Measurements from ENCODE around the gene RAMP3.

The RAMP3 gene

DNA sequence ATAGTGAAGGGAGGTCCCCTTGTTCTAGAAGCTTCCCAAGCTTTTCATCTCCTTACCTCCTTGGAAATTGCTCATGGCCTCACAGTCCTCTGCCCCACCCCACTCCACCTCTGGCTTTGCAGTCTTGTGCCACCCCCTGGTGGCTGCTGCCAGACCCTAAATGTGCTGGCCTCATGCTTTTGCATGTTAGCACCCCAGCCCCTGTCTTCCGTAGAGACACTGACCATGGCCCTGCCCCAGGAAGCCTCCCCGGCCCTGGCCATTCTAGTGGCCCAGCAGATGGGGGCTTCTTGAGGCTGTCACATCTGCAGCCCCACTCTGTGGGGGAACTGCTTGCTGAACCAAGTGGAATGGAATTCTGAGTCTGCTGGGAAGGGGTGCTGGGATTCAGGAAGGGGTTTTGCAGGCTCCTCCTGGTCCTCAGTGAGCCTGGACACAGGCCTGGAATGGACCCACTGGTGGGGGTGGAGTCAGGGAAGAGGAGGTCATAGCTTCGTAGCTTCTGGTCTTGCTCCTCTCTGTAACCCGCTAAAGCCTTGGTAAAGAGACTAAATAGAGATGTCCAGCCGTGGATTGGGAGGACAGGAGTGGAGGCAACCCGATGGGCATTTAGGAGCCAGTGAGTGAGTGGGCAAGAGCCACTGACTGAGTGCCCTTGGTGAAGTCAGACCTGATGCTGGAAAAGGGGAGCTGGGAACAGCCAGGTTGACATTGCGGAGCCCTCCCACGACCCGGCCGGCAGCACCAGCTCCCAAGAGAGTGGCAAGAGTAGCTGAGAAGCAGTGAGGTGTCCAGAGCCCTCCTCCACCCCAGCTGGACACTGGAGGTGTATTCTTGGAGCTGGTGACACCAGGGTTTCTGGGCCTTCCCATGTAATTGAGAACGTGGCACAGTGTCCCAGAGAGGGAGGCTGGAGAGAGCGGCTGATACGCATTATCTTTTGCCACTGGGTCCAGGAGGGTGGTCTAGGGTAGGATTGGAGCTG, 20.9 kb downstream of the RAMP3 start:
- no peaks in the 10 kb centered on the region for H3K4me1 ChIP-seq (ENCODE audit: low read depth, poor library complexity, severe bottlenecking)
- 0 out of 2 replicates have a peak, but pooled peaks cover 2% of the 10 kb centered on the region for H3K27me3 ChIP-seq (ENCODE audit: insufficient read depth, low read depth)
- no peaks in the 10 kb centered on the region for H3K79me2 ChIP-seq (ENCODE audit: insufficient read depth, low read depth)
- TF ChIP-seq, protein P1, sequence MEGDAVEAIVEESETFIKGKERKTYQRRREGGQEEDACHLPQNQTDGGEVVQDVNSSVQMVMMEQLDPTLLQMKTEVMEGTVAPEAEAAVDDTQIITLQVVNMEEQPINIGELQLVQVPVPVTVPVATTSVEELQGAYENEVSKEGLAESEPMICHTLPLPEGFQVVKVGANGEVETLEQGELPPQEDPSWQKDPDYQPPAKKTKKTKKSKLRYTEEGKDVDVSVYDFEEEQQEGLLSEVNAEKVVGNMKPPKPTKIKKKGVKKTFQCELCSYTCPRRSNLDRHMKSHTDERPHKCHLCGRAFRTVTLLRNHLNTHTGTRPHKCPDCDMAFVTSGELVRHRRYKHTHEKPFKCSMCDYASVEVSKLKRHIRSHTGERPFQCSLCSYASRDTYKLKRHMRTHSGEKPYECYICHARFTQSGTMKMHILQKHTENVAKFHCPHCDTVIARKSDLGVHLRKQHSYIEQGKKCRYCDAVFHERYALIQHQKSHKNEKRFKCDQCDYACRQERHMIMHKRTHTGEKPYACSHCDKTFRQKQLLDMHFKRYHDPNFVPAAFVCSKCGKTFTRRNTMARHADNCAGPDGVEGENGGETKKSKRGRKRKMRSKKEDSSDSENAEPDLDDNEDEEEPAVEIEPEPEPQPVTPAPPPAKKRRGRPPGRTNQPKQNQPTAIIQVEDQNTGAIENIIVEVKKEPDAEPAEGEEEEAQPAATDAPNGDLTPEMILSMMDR (conservative IDR thresholded peaks at IDR 0.05; ENCODE audit: low read depth, low read length) = peak; percentile 33
- no peak overlapping the region for H3K9ac ChIP-seq
- no peak overlapping the region for H3K4me3 ChIP-seq (IDR thresholded peaks at IDR 0.05; ENCODE audit: insufficient read depth, low read depth, low read length)
- no peak overlapping the region for H2AFZ ChIP-seq (ENCODE audit: low read depth)
- H3K36me3 ChIP-seq (ENCODE audit: insufficient read depth) = no peaks in the 10 kb centered on the region
- H4K20me1 ChIP-seq (ENCODE audit: insufficient read depth) = no peaks in the 10 kb centered on the region
- H3K27ac ChIP-seq = no peak overlapping the region
- H3K4me2 ChIP-seq = no peak overlapping the region

DNA sequence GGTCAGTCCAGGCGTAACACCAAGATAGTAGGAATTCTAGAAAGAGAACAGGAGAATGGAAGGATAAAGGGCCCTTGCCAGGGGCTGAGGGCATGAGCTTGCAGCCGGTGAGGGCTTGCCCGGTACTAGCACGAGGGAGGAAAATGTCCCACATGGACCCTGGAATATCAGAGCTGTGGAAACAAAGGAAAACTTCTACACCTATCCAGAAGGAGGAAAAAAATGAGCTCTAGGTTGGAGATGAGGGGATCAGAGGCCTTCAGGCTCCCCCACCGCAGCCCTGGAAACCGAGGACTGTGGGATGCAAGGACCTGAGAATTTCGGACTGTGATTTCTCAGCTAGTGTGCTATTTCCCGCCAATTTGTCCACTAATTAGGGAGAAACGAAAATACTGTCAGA, 22.1 kb downstream of the RAMP3 start:
- H3K9ac ChIP-seq = no peak overlapping the region

DNA sequence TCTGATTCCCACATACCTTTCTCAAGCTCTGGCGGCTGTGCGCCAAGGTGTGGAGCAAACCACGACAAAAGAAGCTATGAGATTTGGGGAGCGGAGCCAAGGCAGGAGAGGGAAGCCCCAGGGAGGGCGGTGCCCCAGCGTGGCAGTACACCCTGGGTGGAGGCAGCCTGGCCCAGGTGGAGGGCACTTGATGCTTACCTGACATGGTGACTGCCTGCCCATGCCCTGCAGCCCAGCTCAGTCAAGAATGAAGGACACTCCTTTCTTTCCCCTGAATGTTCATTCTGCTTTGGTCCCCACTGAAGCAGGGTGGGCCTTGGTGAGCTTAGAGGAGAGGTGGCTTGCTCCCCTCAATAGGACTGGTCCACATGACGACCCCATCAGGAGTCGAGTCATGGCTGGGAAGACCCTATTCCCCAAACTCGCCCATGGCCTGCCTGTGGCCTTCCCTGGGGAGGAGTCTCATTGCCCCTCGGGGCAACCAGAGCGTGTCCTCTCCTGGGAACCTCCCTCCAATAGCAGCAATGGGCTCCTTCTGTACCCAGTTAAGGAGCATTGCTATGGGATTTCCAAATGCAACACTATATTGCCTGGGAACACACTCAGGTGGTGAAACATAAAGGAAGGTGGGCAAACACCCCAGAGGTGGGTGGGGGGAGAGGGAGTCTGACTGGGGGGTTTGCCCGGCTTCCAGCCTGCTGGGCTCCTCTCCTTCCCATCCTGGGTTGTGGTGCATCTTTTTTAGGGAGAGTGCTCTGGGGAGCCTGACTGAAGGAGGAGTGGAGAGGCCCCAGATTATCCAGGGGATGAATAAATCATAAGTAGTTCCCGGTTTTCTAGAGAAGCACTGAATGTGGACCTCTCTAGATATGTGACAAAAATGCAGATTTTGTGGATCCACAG, 22.7 kb downstream of the RAMP3 start:
- H3K9ac ChIP-seq = no peak overlapping the region

More for the DNA sequence above, 22.1 kb downstream of the RAMP3 start:
- Histone ChIP-seq H3K4me2 (no peak overlapping the region), H3K27ac (no peak overlapping the region), H3K79me2 (ENCODE audit: insufficient read depth, low read depth) (no peaks in the 10 kb centered on the region), H3K27me3 (ENCODE audit: insufficient read depth, low read depth) (0 out of 2 replicates have a peak, but pooled peaks cover 2% of the 10 kb centered on the region), H3K36me3 (ENCODE audit: insufficient read depth) (no peaks in the 10 kb centered on the region), H3K4me1 (ENCODE audit: low read depth, poor library complexity, severe bottlenecking) (no peaks in the 10 kb centered on the region), H2AFZ (ENCODE audit: low read depth) (no peak overlapping the region), H4K20me1 (ENCODE audit: insufficient read depth) (no peaks in the 10 kb centered on the region), H3K4me3 (IDR thresholded peaks at IDR 0.05; ENCODE audit: insufficient read depth, low read depth, low read length) (no peak overlapping the region)
- TF ChIP-seq, protein P1 (conservative IDR thresholded peaks at IDR 0.05; ENCODE audit: low read depth, low read length) = no peak

More for the DNA sequence above, 22.7 kb downstream of the RAMP3 start:
- TF ChIP-seq, protein P1 (conservative IDR thresholded peaks at IDR 0.05; ENCODE audit: low read depth, low read length) = no peak
- Histone ChIP-seq H3K27me3 (ENCODE audit: insufficient read depth, low read depth) (0 out of 2 replicates have a peak, but pooled peaks cover 2% of the 10 kb centered on the region), H2AFZ (ENCODE audit: low read depth) (no peak overlapping the region), H3K4me3 (IDR thresholded peaks at IDR 0.05; ENCODE audit: insufficient read depth, low read depth, low read length) (no peak overlapping the region), H3K4me2 (no peak overlapping the region), H3K36me3 (ENCODE audit: insufficient read depth) (no peaks in the 10 kb centered on the region), H3K27ac (no peak overlapping the region), H3K79me2 (ENCODE audit: insufficient read depth, low read depth) (no peaks in the 10 kb centered on the region), H4K20me1 (ENCODE audit: insufficient read depth) (no peaks in the 10 kb centered on the region), H3K4me1 (ENCODE audit: low read depth, poor library complexity, severe bottlenecking) (no peaks in the 10 kb centered on the region)
